RKO (cell line): ENCODE measurements around the gene ATP2A3.

ENCODE experiments used
- DNase-seq: peaks from one replicate; pipeline ENCODE4 v3.0.0-alpha.2; 2016; ENCODE audit warnings: low spot score

The ATP2A3 gene

DNA sequence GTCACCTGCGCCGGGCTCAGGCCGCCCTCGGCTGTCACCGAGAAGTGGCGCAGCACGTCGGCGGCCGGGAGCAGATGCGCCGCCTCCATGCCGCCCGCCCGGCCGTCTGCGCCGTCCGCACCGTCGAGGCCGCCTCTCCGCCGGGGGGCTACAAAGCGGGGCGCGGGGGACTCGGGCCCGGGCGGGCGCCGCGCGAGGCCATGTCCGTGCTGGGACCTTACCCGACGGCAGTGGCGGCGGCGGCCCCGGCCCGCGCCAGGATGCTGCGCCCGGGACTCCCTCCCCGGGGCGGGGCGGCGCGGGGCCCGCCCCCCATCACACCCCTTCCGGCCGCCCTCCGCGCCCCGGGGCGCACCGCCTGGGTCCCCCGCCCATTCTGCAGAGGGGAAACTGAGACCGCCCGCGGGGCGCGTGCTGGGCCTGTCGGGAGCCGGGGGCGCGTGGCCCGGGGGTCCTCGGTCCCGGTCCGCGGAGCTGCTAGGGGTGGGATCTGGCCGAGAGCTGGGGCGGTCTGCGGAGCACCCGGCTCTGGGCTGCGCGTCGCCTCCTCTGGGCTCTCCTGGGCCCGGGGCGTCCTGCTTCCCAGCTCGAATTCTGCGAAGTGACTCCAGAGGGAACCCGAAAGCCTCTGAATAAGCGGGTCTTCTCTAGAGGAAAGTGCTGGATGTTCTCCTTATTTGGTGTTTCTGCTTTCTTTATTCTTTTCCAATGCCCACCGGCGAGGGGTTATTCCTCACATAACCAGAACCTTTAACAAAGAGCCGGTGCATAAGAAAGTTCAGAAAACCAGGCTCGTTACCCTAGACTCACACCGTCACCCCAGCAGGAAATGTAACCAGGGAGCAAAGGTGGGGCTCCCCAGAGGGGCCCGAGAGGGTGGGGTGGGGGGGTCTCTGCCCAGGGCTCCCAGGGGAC is at the start of gene ATP2A3:
Gene ATP2A3 (minus strand): TSS at position 235 of the 915 bp plus-strand sequence. CDS start 146 bp downstream, at position 89.
- no peak for DNase-seq

- no peak for DNase-seq
Measured at GRCh38 chr17:4010754-4011153, 46.5 kb upstream of the ATP2A3 start.

DNA sequence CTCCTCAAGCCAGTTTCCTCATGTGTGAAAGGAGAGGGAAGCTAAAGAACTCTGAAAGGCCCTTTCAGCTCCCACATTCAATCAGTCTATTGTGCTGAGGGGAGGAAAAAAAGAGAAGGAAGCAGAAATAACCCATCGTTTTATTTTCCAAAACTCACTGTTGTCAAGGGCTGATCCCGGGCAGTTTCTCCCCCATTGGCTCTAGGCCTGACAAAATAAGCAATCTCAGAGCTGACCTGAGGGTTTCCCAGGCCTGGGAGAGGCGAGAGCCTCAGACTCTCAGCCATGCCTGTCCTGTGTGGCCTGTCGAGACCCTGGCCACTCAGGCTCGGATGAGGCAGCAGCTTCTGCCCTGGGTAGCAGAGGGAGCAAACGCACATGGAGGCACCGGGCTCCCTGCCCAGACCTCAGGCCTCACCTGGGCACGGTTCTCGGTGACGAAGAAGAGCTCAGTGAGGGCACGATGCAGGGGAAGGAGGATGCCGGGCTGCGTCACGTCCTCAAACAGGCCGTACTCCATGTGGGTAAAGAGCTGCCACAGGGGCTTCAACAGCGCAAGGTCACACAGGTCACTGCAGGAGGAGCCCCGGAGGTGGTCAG is 45.0 kb upstream of the ATP2A3 start:
- DNase-seq: no peak

- no peak for DNase-seq
Measured at GRCh38 chr17:4008441-4009185, 44.4 kb upstream of the ATP2A3 start.

DNA sequence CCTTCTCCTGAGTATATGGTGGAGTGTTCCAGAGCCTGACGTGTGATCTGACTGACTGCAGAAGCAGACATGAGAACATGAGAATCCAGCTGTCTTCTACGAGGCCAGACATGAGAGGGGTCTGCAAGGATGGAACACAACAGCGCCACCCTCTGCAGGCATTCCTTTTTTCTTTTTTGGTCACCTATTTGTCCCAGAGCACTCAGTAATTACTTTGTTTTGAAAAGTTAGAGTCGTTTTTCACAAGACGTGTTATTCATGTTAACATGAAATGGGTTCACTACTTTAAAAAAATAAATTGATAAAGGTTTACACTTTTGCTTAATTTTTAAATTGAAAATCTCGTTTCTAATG is 43.8 kb upstream of the ATP2A3 start:
- DNase-seq: no peak

- no peak for DNase-seq
Measured at GRCh38 chr17:4007346-4008081, 43.3 kb upstream of the ATP2A3 start.

- DNase-seq: no peak
Measured at GRCh38 chr17:4006745-4007211, 42.5 kb upstream of the ATP2A3 start.

DNA sequence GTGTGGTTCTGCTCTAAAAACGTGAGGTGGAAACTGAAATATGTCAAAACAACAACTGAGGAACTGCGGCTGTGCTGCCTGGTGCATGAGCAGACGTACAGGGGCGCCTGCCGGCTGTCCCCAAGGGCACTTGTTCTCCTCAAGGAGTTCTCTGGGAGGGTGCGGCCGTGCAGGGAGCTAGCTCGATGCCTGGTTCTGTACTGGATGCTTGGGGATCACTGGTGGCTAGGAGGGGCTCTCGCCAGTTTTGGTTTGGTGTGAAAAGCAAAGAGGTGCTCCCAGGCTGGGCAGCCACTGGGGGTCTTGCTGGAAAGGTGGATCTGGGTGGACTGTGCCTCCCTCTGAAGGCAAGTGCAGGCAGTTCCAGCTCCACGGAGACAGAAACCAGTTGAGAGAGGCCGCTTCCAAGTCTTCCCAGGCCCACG is 41.9 kb upstream of the ATP2A3 start:
- no peak for DNase-seq

- no peak for DNase-seq
Measured at GRCh38 chr17:4005296-4006164, 41.3 kb upstream of the ATP2A3 start.

DNA sequence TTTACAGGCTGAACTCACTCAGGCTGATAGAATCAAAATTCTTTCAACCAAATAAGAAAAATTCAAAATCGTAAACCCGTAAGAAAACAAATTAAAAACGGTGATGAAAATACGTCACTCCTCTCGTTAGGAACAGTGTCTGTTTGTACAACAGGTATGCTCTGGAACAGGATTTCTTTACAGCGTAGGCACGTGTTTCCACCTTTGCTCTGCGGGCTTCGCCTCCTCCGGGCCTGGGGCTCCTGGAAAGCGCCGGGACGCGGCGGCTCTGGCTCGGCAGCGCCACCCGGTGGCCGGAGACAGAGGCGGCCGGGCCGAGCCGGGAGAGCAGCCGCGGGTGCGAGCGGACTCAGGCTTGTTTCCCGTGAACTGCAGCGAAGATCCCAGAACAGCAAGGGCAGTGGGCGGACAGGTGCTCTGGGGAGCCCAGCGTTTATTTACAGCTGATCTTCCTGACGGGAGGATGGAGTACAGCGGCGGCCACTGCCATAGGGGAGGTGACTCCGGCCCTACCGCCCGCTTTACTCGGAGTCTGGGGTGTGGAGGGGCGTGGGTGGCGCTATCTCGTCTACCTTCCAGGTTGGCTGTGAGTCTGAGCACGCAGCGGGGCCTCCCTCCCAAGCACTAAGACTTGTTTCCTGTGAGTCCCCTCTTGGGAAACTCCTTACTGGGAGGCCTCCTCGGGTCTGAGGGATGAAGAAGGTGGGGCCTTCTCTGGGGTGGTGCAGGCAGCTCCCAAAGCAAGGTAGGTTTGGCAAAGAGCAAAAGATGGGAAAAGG is 40.5 kb upstream of the ATP2A3 start:
- DNase-seq: no peak

DNA sequence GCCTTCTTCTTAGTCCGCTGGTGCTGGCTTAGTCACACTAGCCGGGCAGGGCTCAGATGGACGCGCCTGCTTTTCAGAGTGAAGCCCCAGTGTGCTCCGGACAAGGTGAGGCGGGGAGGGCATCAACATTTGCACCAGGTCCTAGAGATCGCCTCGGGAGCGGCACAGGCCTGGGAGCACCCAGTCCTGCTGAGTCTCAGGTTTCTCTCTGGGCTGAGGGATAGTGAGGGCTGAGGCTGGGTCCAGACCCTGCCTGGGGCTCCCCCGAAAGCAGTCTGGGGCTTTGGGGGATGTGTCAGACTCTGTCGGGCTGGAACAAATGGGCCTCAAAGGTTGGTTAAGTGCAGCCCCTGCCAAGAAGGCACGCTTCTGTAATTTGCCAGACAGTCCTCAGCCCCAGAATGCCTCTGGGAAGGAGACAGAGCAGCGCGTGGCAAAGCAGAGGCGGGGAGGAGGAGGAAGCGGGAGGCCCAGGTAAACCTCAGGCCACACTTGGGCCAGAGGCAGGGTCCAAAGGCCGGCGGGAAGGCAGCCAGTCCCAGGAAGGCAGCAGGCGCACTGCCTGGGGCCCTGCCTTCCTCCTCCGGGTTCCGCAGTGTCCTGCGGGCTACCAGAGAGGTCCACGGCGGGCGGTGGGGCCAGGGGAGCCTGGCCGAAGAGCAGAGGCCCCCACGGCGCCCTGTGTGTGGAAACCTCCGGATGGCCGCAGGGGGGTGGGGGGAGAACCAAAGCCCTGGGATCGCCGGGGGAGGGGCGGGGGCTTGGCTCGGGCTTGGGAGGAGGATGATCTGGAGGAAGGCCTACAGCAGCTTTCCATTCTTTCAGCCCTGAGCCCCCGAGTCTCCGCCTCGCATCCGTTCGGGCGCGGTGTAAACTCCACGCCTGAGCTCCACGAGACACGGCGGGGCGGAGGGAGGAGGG is 39.5 kb upstream of the ATP2A3 start:
- DNase-seq: no peak

- DNase-seq: no peak
Measured at GRCh38 chr17:4003131-4003500, 38.9 kb upstream of the ATP2A3 start.

- no peak for DNase-seq
Measured at GRCh38 chr17:4001048-4001590, 36.9 kb upstream of the ATP2A3 start.

GRCh38 chr17:3998436-3998835 is 34.2 kb upstream of the ATP2A3 start:
- no peak for DNase-seq

- DNase-seq: no peak
Measured at GRCh38 chr17:3995067-3995466, 30.8 kb upstream of the ATP2A3 start.

DNA sequence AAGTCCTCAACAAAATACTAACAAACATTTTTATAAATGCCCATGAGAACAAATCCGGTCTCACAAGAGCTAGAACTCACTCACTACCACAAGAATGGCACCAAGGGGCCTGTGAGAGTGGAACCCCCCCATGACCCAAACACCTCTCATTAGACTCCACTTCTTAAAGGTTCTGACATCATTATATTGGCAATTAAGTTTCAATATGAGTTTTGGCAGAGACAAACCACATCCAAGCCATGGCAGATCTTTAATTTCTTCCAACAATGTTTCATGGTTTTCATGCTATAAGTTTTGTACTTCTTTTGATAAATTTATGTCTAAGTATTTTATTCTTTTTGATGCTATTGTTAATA is 30.0 kb upstream of the ATP2A3 start:
- no peak for DNase-seq

- no peak for DNase-seq
Measured at GRCh38 chr17:3993493-3994220, 29.4 kb upstream of the ATP2A3 start.

DNA sequence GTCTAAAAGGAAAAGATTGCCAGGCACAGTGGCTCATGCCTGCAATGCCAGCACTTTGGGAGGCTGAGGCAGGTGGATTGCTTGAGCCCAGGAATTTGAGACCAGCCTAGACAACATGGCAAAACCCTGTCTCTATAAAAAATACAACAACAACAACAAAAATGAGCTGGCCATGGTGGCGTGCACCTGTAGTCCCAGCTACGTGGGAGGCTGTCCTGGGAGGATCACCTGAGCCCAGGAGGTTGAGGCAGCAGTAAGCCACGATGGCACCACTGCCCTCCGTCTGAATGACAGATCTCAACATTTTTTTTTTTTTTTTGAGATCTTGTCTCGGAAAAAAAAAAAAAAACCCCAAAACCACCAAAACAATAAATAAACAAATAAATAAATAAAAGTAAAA is 28.1 kb upstream of the ATP2A3 start:
- DNase-seq: no peak
